K562 (cell line): ENCODE data around the gene DPH7. TPM values are rescaled to one million over a fixed set of nuclear protein-coding genes. Genes with fewer than 3 reads are reported as not detected.

Experiments
- ATAC-seq: fragments of 200-7000 bp; cut with Tn5 transposase; 3 replicates; pipeline ENCODE4 v1.9.1; 2020; ENCODE audit warnings: moderate library complexity
- BruUV-seq: library from RNA; stranded (reverse); fragments of 400-500 nt; replicated peaks from 2 replicates; lab custom pipeline; 2021; lab: Mats Ljungman, UMichigan
- CTCF ChIA-PET: fragments of 300-600 bp; formaldehyde crosslinking; extraction: SDS; loops from one replicate; lab custom pipeline; 2021; ENCODE audit warnings: low intra/inter-chr PET ratio; lab: Yijun Ruan, JAX
- POLR2A ChIA-PET: fragments of 300-600, 350-650 bp; sonication (Branson Sonifier 250); formaldehyde crosslinking; extraction: SDS; loops from one replicate; lab custom pipeline; 2021; ENCODE audit warnings: antibody characterized with exemption, inconsistent platforms; lab: Yijun Ruan, JAX
- DNase-seq, 4 experiments: peaks; one replicate each; pipeline versions ENCODE4 v3.0.0 to v3.0.0-alpha.2; 2011 to 2018; ENCODE audit warnings: low spot score in 3 of 4, mixed read lengths in 3 of 4; ENCODE audit errors: extremely low read depth in 1 of 4
- FAIRE-seq: peaks from 2 replicates; lab custom pipeline; 2011; peaks lifted over from hg19 to GRCh38; lab: Jason Lieb, UNC
- H2AFZ ChIP-seq: 2 replicates; pipeline ENCODE4 v1.6.0; 2011; ENCODE audit warnings: low read depth, low read length, control low read depth, inconsistent platforms
- H3K27ac ChIP-seq: fragments of 200-600 bp; 3 replicates; pipeline ENCODE4 v1.8.0; 2011; ENCODE audit warnings: low read depth, mild to moderate bottlenecking, control low read depth, inconsistent platforms, low read length, moderate library complexity, mixed read lengths; ENCODE audit errors: extremely low read depth
- H3K27me3 ChIP-seq, 2 experiments: fragments of 300-600 bp in 1 of 2; 2 replicates in 1 of 2; 3 replicates in 1 of 2; pipeline versions ENCODE4 v1.6.0 to v1.8.0; 2011; ENCODE audit warnings: inconsistent platforms in 2 of 2, low read length in 2 of 2, mild to moderate bottlenecking in 1 of 2, mixed read lengths in 1 of 2, moderate library complexity in 1 of 2; ENCODE audit not compliant: control insufficient read depth in 2 of 2, insufficient read depth in 2 of 2
- H3K36me3 ChIP-seq: fragments of 300-600 bp; 3 replicates; pipeline ENCODE4 v1.8.0; 2011; ENCODE audit warnings: mild to moderate bottlenecking, low read length, inconsistent platforms; ENCODE audit not compliant: control insufficient read depth, insufficient read depth
- H3K4me1 ChIP-seq, 2 experiments: fragments of 200-600 bp in 1 of 2; replicated peaks in 1 of 2; 2 replicates in 1 of 2; 3 replicates in 1 of 2; pipeline versions ENCODE4 v1.5.1 to v1.8.0; 2011; ENCODE audit warnings: inconsistent platforms in 2 of 2, low read length in 2 of 2, mild to moderate bottlenecking in 1 of 2, mixed read lengths in 1 of 2, moderate library complexity in 1 of 2; ENCODE audit not compliant: control insufficient read depth in 2 of 2, insufficient read depth in 2 of 2
- H3K4me2 ChIP-seq: 2 replicates; pipeline ENCODE4 v1.6.1; 2011; ENCODE audit warnings: low read length, control low read depth, inconsistent platforms, mixed read lengths; ENCODE audit not compliant: insufficient read depth
- H3K4me3 ChIP-seq: fragments of 200-600 bp; sonication (generic), shearing (Covaris generic); 2 replicates; pipeline ENCODE4 v1.5.1; 2016; ENCODE audit warnings: control low read depth, inconsistent platforms
- H3K79me2 ChIP-seq: fragments of 200-600 bp; 3 replicates; pipeline ENCODE4 v1.8.0; 2011; ENCODE audit warnings: low read length, inconsistent platforms; ENCODE audit not compliant: control insufficient read depth, insufficient read depth
- H3K9ac ChIP-seq, 2 experiments: 2 replicates each; pipeline versions ENCODE4 v1.6.0 to v1.6.1; 2011; ENCODE audit warnings: low read depth in 2 of 2, low read length in 2 of 2, control low read depth in 1 of 2, inconsistent platforms in 1 of 2, mild to moderate bottlenecking in 1 of 2, mixed read lengths in 1 of 2; ENCODE audit not compliant: insufficient read depth in 1 of 2
- H3K9me1 ChIP-seq: one replicate; pipeline ENCODE4 v1.6.0; 2011; ENCODE audit warnings: inconsistent platforms, mild to moderate bottlenecking, low read length, moderate library complexity; ENCODE audit not compliant: control insufficient read depth, insufficient read depth
- H3K9me3 ChIP-seq: replicated peaks from 2 replicates; pipeline ENCODE4 v1.5.1; 2011; ENCODE audit warnings: low read depth, low read length, inconsistent platforms; ENCODE audit not compliant: control insufficient read depth, insufficient read depth
- H4K20me1 ChIP-seq: replicated peaks from 2 replicates; pipeline ENCODE4 v1.6.1; 2011; ENCODE audit warnings: low read length, inconsistent platforms, mixed read lengths; ENCODE audit not compliant: control insufficient read depth, insufficient read depth
- CBX3 ChIP-seq, 2 experiments: IDR thresholded peaks; 1 replicate in 1 of 2; 2 replicates in 1 of 2; pipeline ENCODE4 v1.6.1; 2012; ENCODE audit warnings: inconsistent platforms in 2 of 2, low read length in 2 of 2, borderline replicate concordance in 1 of 2, control low read depth in 1 of 2
- CHD4 ChIP-seq: fragments of 200-600 bp; sonication (generic); IDR thresholded peaks from 3 replicates; pipeline ENCODE4 v1.6.1; 2012; ENCODE audit warnings: low read depth, mild to moderate bottlenecking, mixed read lengths, low read length, inconsistent platforms; ENCODE audit not compliant: insufficient read depth, insufficient replicate concordance, poor library complexity, severe bottlenecking
- E2F1 ChIP-seq: sonication (generic); formaldehyde crosslinking; IDR thresholded peaks from 2 replicates; pipeline ENCODE4 v1.8.1; 2023; ENCODE audit warnings: mild to moderate bottlenecking, missing genetic modification reagents, moderate library complexity
- LARP7 ChIP-seq: fragments of 450-650 bp; IDR thresholded peaks from 2 replicates; pipeline ENCODE4 v1.6.1; 2016
- MCM5 ChIP-seq: fragments of 450-650 bp; IDR thresholded peaks from 2 replicates; pipeline ENCODE4 v1.6.1; 2016; ENCODE audit warnings: low read depth
- MCM7 ChIP-seq, 2 experiments: fragments of 450-650 bp; IDR thresholded peaks; 2 replicates each; pipeline ENCODE4 v1.6.1; 2016 to 2018
- MIER1 ChIP-seq: fragments of 450-650 bp; IDR thresholded peaks from 2 replicates; pipeline ENCODE4 v1.6.1; 2016; ENCODE audit warnings: antibody characterized with exemption, mild to moderate bottlenecking, low read depth
- NBN ChIP-seq: fragments of 450-650 bp; IDR thresholded peaks from 2 replicates; pipeline ENCODE4 v1.6.1; 2016; ENCODE audit warnings: low read depth, mild to moderate bottlenecking
- NR3C1 ChIP-seq: sonication (generic); formaldehyde crosslinking; IDR thresholded peaks from 2 replicates; pipeline ENCODE4 v1.8.1; 2022; ENCODE audit warnings: missing genetic modification reagents
- SNIP1 ChIP-seq: fragments of 450-650 bp; IDR thresholded peaks from 2 replicates; pipeline ENCODE4 v1.7.1; 2017; ENCODE audit warnings: low read depth, mild to moderate bottlenecking
- SNRNP70 ChIP-seq: fragments of 200-400 bp; formaldehyde crosslinking; optimal IDR thresholded peaks from 2 replicates; pipeline ENCODE3; 2017; ENCODE audit warnings: low read depth, low read length
- ZFX ChIP-seq: sonication (generic); formaldehyde crosslinking; IDR thresholded peaks from 2 replicates; pipeline ENCODE4 v1.8.0; 2022; ENCODE audit warnings: mild to moderate bottlenecking, missing genetic modification reagents, moderate library complexity
- ZNF134 ChIP-seq: fragments of 250-450 bp; sonication (Bioruptor Pico); conservative IDR thresholded peaks from 2 replicates; pipeline ENCODE4 v1.4.0; 2020
- ZNF174 ChIP-seq: fragments of 250-450 bp; sonication (Bioruptor Pico); IDR thresholded peaks from 2 replicates; pipeline ENCODE4 v1.4.0; 2020; ENCODE audit warnings: mild to moderate bottlenecking
- ZNF224 ChIP-seq: sonication (generic); formaldehyde crosslinking; IDR thresholded peaks from 2 replicates; pipeline ENCODE4 v1.8.0; 2022; ENCODE audit warnings: mild to moderate bottlenecking, missing genetic modification reagents
- ZNF3 ChIP-seq: fragments of 250-450 bp; sonication (Bioruptor Pico); IDR thresholded peaks from 2 replicates; pipeline ENCODE4 v1.5.0; 2021; ENCODE audit warnings: mild to moderate bottlenecking, moderate library complexity
- ZNF589 ChIP-seq: fragments of 200-800 bp; sonication (Bioruptor generic); IDR thresholded peaks from 2 replicates; pipeline ENCODE4 v1.6.1; 2016; ENCODE audit warnings: low read depth, missing genetic modification characterization, missing compliant biosample characterization
- ZNF780A ChIP-seq: fragments of 250-450 bp; sonication (Bioruptor Pico); IDR thresholded peaks from 2 replicates; pipeline ENCODE4 v1.5.0; 2021; ENCODE audit warnings: mild to moderate bottlenecking
- WGBS: fragments of 100-300 bp; shearing (Covaris generic); methylation state at CpG from one replicate; pipeline ENCODE4 v1.1.6; 2016; ENCODE audit warnings: low coverage, mixed read lengths; ENCODE audit not compliant: insufficient coverage; ENCODE audit errors: missing lambda C conversion rate; 5-methylcytosine and 5-hydroxymethylcytosine counted together
- in situ Hi-C: fragments of 300-500 bp; cut with MboI; formaldehyde crosslinking; loops from 4 replicates; pipeline ENCODE4 v1.15.0; 2018; ENCODE audit warnings: inconsistent platforms, mixed read lengths
- intact Hi-C: fragments of 100-400 bp; cut with micrococcal nuclease; formaldehyde crosslinking; loops from 2 replicates; pipeline ENCODE4 v1.14.2; 2022
- polyA plus RNA-seq, 8 experiments: library from polyadenylated mRNA; depleted of rRNA in 4 of 8; stranded (reverse) in 5 of 8; unstranded in 3 of 8; fragments of >200 nt; fragmentation: Nextera tagmentation in 2 of 8; fragmentation: Illumina TruSeq in 1 of 8; extraction: Ambion mirVana in 2 of 8; extraction: Trizol in 1 of 8; gene quantifications; 2 replicates each; pipeline versions ENCODE4 v1.2.1 to v1.2.3, GENCODE V29; 2011 to 2014; ENCODE audit warnings: inconsistent platforms in 1 of 8, missing spikeins in 1 of 8
- total RNA-seq, 7 experiments: library from RNA; depleted of rRNA in 6 of 7; stranded (reverse); fragments of >200 nt in 6 of 7; fragmentation: Illumina TruSeq in 2 of 7; extraction: Trizol in 2 of 7; gene quantifications; 2 replicates each; pipeline versions ENCODE4 v1.2.1 to v1.2.3, GENCODE V29; 2011 to 2021; ENCODE audit warnings: low replicate concordance in 1 of 7

DPH7 gene
- total and polyA plus RNA-seq, 9 of the 15 experiments (the other 6 are each of a cell fraction or from before 2014, with no cell fraction given), result 13.9 to 68.6 (median 41.3) TPM

GRCh38 chr9:137564134-137564533, 14.6 kb downstream of the DPH7 start:
- no peaks in the 10 kb centered on the region for H4K20me1 ChIP-seq
- in situ Hi-C loops, result no loop called here
- H3K36me3 ChIP-seq, result peaks cover 53% of the 10 kb centered on the region; the same call in 2 of the 3 replicates
- H3K4me1 ChIP-seq, result no peaks in the 10 kb centered on the region
- 95% methylated on average over 10 of the region's 10 CpGs for WGBS
- no peaks in the 10 kb centered on the region for H3K9me3 ChIP-seq
- TF ChIP-seq ZNF134, result no peak
- TF ChIP-seq LARP7, result no peak
- no peak for TF ChIP-seq CHD4
- no peak for TF ChIP-seq MCM7 (IDR thresholded peaks at IDR 0.05)
- no peak for TF ChIP-seq CBX3 (IDR thresholded peaks at IDR 0.05; ENCODE audit: borderline replicate concordance in 1 of 2, low read length in 2 of 2)
- no peak for TF ChIP-seq ZNF780A (CRISPR knock-in tag)
- TF ChIP-seq ZNF174, result no peak
- TF ChIP-seq ZNF3 (CRISPR knock-in tag), result no peak
- TF ChIP-seq MIER1, result no peak
- no peak for TF ChIP-seq ZFX (CRISPR knock-in tag)
- TF ChIP-seq NBN, result no peak
- TF ChIP-seq SNRNP70, result no peak
- no peak for TF ChIP-seq NR3C1 (CRISPR knock-in tag)
- no peak for TF ChIP-seq SNIP1
- TF ChIP-seq MCM5, result no peak
- no peak for TF ChIP-seq E2F1 (CRISPR knock-in tag)
- no peak for TF ChIP-seq ZNF589 (CRISPR knock-in tag)
- no peak for TF ChIP-seq ZNF224 (CRISPR knock-in tag)
- H3K4me3 ChIP-seq, result no peak overlapping the region
- intact Hi-C loops, result no loop called here
- no peak overlapping the region for H3K27ac ChIP-seq
- ChIA-PET POLR2A (interaction anchor here (1.8 kb wide), 1 partner anchor 11 kb away, joined by 4 read pairs; no protein-coding TSS in a partner anchor), CTCF (no interaction called here)
- no peak overlapping the region for H2AFZ ChIP-seq
- ATAC-seq (no peak), DNase-seq (no peak), FAIRE-seq (no peak)
- BruUV-seq, result no TSS peak
- no peaks in the 10 kb centered on the region for H3K27me3 ChIP-seq
- no peaks in the 10 kb centered on the region for H3K9me1 ChIP-seq
- no peak overlapping the region for H3K9ac ChIP-seq
- no peaks in the 10 kb centered on the region for H3K79me2 ChIP-seq
- no peak overlapping the region for H3K4me2 ChIP-seq
